Fibroblast of lung (primary cell): ENCODE results near the gene ACTN1. TPM values are rescaled to one million over a fixed set of nuclear protein-coding genes. Genes with fewer than 3 reads are reported as not detected.

Source experiments
- DNase-seq, 2 donors: peaks; one replicate each; pipeline versions ENCODE4 v3.0.0 to v3.0.0-alpha.2; 2010; ENCODE audit warnings: low read depth in 2 of 2
- H2AFZ ChIP-seq: 2 replicates; pipeline ENCODE4 v1.5.1; 2012; ENCODE audit warnings: low read length, control low read depth, inconsistent platforms
- H3K27ac ChIP-seq: 2 replicates; pipeline ENCODE4 v1.5.1; 2011; ENCODE audit warnings: low read length, control low read depth; ENCODE audit not compliant: insufficient read depth
- H3K27me3 ChIP-seq: 2 replicates; pipeline ENCODE4 v1.5.1; 2011; ENCODE audit warnings: mild to moderate bottlenecking, low read length; ENCODE audit not compliant: control insufficient read depth, insufficient read depth
- H3K36me3 ChIP-seq: 2 replicates; pipeline ENCODE4 v1.5.1; 2011; ENCODE audit warnings: low read length; ENCODE audit not compliant: control insufficient read depth, insufficient read depth
- H3K4me1 ChIP-seq: 2 replicates; pipeline ENCODE4 v1.5.1; 2011; ENCODE audit warnings: low read length; ENCODE audit not compliant: control insufficient read depth, insufficient read depth; ENCODE audit errors: extremely low read depth
- H3K4me2 ChIP-seq: 2 replicates; pipeline ENCODE4 v1.5.1; 2011; ENCODE audit warnings: low read length, control low read depth; ENCODE audit not compliant: insufficient read depth; ENCODE audit errors: extremely low read depth
- H3K4me3 ChIP-seq, 4 experiments: fragments of 200-600 bp in 1 of 4; sonication (generic) in 1 of 4; replicated peaks in 1 of 4; 2 replicates each; pipeline ENCODE4 v1.5.1; 2011 to 2016; ENCODE audit warnings: low read length in 4 of 4, low read depth in 3 of 4, mild to moderate bottlenecking in 3 of 4, control low read depth in 2 of 4, inconsistent platforms in 1 of 4, mixed read lengths in 1 of 4; ENCODE audit not compliant: insufficient read depth in 1 of 4; ENCODE audit errors: control extremely low read depth in 1 of 4
- H3K79me2 ChIP-seq: 2 replicates; pipeline ENCODE4 v1.5.1; 2012; ENCODE audit warnings: mild to moderate bottlenecking, low read length, inconsistent platforms; ENCODE audit not compliant: control insufficient read depth, insufficient read depth
- H3K9ac ChIP-seq: 2 replicates; pipeline ENCODE4 v1.5.1; 2011; ENCODE audit warnings: mild to moderate bottlenecking, low read length, control low read depth; ENCODE audit not compliant: insufficient read depth
- H3K9me3 ChIP-seq: 2 replicates; pipeline ENCODE4 v1.5.1; 2012; ENCODE audit warnings: low read depth, low read length; ENCODE audit not compliant: control insufficient read depth, insufficient read depth
- H4K20me1 ChIP-seq: 2 replicates; pipeline ENCODE4 v1.5.1; 2011; ENCODE audit warnings: low read length; ENCODE audit not compliant: control insufficient read depth, insufficient read depth; ENCODE audit errors: extremely low read depth
- CTCF ChIP-seq, 2 donors: IDR thresholded peaks in 1 of 2; conservative IDR thresholded peaks in 1 of 2; 1 replicate in 1 of 2; 2 replicates in 1 of 2; pipeline ENCODE4 v1.5.1; 2011 to 2012; ENCODE audit warnings: low read length in 2 of 2, control low read depth in 1 of 2, inconsistent platforms in 1 of 2, low read depth in 1 of 2, mild to moderate bottlenecking in 1 of 2
- EZH2 ChIP-seq: IDR thresholded peaks from 2 replicates; pipeline ENCODE4 v1.5.1; 2012; ENCODE audit warnings: low read length, control low read depth, mild to moderate bottlenecking; ENCODE audit errors: missing control alignments
- polyA plus RNA-seq, 2 donors: library from polyadenylated mRNA; depleted of rRNA in 1 of 2; stranded (reverse) in 1 of 2; unstranded in 1 of 2; fragments of >200 nt; gene quantifications; 2 replicates each; pipeline ENCODE4 v1.2.1, GENCODE V29; 2011 to 2012; ENCODE audit warnings: missing spikeins in 1 of 2
- total RNA-seq: library from RNA; depleted of rRNA; stranded (reverse); fragments of >200 nt; gene quantifications from 2 replicates; pipeline ENCODE4 v1.2.1, GENCODE V29; 2014

Gene ACTN1
- total and polyA plus RNA-seq, 2 donors (not counting 1 experiment from before 2014, with no cell fraction given), result 254 to 729 TPM

- H3K4me3 ChIP-seq, result no peak overlapping the region
- H3K27me3 ChIP-seq, result no peaks in the 10 kb centered on the region
- H3K4me2 ChIP-seq, result no peak overlapping the region
- no peaks in the 10 kb centered on the region for H3K9me3 ChIP-seq
- H3K79me2 ChIP-seq, result no peaks in the 10 kb centered on the region
- peak in 1 of 2 donors; percentile 72 for DNase-seq
- peaks cover 5% of the 10 kb centered on the region for H3K4me1 ChIP-seq
- H3K27ac ChIP-seq, result no peak overlapping the region
- H2AFZ ChIP-seq, result no peak overlapping the region
- H4K20me1 ChIP-seq, result no peaks in the 10 kb centered on the region
- no peaks in the 10 kb centered on the region for H3K36me3 ChIP-seq
- no peak overlapping the region for H3K9ac ChIP-seq
- TF ChIP-seq EZH2 (no peak), CTCF (conservative IDR thresholded peaks at IDR 0.05 in 1 of 2, IDR thresholded peaks at IDR 0.05 in 1 of 2; ENCODE audit: low read depth in 1 of 2, low read length in 2 of 2) (no peak)
Measured at GRCh38 chr14:69014829-69015259, 35.7 kb upstream of the ACTN1 start.

- Histone ChIP-seq H3K36me3 (no peaks in the 10 kb centered on the region), H3K4me1 (peaks cover 5% of the 10 kb centered on the region), H3K27me3 (no peaks in the 10 kb centered on the region), H3K4me3 (no peak overlapping the region), H3K9ac (no peak overlapping the region), H3K27ac (no peak overlapping the region), H3K79me2 (no peaks in the 10 kb centered on the region), H2AFZ (no peak overlapping the region), H4K20me1 (no peaks in the 10 kb centered on the region), H3K4me2 (peak overlapping the region; percentile 3), H3K9me3 (no peaks in the 10 kb centered on the region)
- TF ChIP-seq EZH2, result no peak
- no peak for TF ChIP-seq CTCF (conservative IDR thresholded peaks at IDR 0.05 in 1 of 2, IDR thresholded peaks at IDR 0.05 in 1 of 2; ENCODE audit: low read depth in 1 of 2, low read length in 2 of 2)
- peak; percentile 37 to 74 for DNase-seq
Measured at GRCh38 chr14:69013943-69014782, 35.1 kb upstream of the ACTN1 start.

- no peak overlapping the region for H3K27ac ChIP-seq
- peak; percentile 26 to 64 for DNase-seq
- no peak overlapping the region for H3K4me2 ChIP-seq
- H3K4me3 ChIP-seq, result no peak overlapping the region
- peaks cover 5% of the 10 kb centered on the region for H3K4me1 ChIP-seq
- H3K9me3 ChIP-seq, result no peaks in the 10 kb centered on the region
- H3K79me2 ChIP-seq, result no peaks in the 10 kb centered on the region
- no peak overlapping the region for H2AFZ ChIP-seq
- TF ChIP-seq CTCF (conservative IDR thresholded peaks at IDR 0.05 in 1 of 2, IDR thresholded peaks at IDR 0.05 in 1 of 2; ENCODE audit: low read depth in 1 of 2, low read length in 2 of 2), result no peak
- no peak for TF ChIP-seq EZH2
- H4K20me1 ChIP-seq, result no peaks in the 10 kb centered on the region
- no peaks in the 10 kb centered on the region for H3K36me3 ChIP-seq
- no peaks in the 10 kb centered on the region for H3K27me3 ChIP-seq
- H3K9ac ChIP-seq, result no peak overlapping the region
Measured at GRCh38 chr14:69012256-69012953, 33.3 kb upstream of the ACTN1 start.
